ENCODE data around the gene TRIM2.
"Not testable (repeated sequence)": the region's sequence is repeated elsewhere in the genome, so short reads cannot be mapped to it uniquely, and the experiment has no call there.

TRIM2 gene

GRCh38 chr4:153204247-153204671, at the start of gene TRIM2:
TSS of gene TRIM2 (plus strand) at chr4:153204443. CDS start at chr4:153204531, 88 bp downstream.
- DNase-seq, result no peak

- no peak for DNase-seq
Measured at GRCh38 chr4:153155686-153156085, 48.6 kb upstream of the TRIM2 start.

DNA sequence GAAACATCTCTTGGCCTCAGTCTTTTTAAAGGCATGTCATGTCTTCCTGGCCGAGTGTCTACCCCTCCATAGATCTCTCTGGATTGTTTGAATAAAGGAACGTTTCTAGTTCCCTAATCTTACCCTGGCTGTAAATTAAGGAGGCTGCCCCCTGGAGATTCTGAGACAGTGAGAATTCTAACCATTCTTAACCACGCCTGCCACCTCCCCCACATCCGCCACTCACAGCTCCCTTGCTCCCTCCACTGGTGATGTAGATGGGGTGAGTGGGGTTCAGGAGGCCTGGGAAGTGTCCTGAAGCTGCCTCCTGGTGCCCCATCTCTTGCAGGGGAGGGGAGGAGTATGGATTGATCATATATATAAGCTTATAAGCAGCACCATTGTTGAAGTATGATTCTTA, 48.0 kb upstream of the TRIM2 start:
- DNase-seq, result no peak

DNA sequence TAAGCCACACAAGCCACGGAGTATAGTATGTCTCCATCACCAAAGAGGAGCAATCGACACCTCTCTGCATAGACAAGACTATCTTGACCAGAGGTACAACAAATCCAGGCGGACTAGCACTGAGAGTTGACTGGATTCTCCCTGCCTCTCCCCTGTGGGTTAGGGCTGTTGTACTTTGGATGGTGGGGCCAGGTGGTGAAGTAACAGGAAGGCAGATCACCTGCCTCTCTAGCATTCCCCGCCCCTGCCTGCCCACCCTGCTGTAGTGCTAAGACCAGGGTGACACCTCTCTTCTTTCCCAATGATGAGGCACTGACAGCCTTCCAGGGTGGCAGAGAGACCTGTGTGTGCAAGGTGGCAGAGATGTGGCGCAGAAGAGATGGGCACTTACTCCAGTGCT, 47.5 kb upstream of the TRIM2 start:
- no peak for DNase-seq

DNA sequence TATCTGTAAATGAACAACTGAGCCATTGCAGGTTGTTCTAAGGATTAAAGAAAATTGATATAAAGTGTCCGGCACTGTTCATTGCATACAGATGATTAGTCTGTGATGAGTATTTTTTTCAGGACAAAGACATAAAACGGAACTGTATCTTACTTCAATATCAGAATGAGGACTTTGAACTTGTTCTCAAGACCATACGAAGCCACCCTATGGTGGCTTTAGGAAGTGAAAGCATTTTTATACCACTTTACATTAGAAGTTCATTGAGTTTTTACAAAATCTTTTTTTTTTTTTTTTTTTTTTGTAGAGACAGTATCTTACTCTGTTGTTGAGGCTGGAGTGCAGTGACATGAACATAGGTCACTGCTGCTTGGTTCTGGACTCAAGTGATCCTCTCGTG, 45.2 kb upstream of the TRIM2 start:
- DNase-seq, result no peak

- DNase-seq, result no peak
Measured at GRCh38 chr4:153159728-153160221, 44.5 kb upstream of the TRIM2 start.

DNA sequence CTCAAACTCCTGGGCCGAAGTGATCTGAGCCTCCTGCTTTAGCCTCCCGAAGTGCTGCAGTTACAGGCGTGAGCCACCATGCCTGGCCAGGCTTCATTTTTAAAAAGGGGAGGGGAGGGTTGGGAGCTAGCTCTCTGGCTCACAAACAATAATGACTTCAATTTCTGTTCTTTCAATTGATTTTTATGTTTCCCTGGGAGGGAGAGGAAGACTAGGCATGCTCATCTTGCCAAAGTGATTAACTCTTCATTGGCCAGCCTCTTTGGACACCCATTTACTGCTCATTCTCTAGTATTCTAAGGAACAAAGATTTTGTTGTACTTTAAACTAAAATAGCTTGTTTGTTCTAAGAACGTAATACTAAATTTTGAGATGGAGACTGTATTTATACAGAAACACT, 43.4 kb upstream of the TRIM2 start:
- no peak for DNase-seq

- DNase-seq, result no peak
Measured at GRCh38 chr4:153161226-153161963, 42.8 kb upstream of the TRIM2 start.

DNA sequence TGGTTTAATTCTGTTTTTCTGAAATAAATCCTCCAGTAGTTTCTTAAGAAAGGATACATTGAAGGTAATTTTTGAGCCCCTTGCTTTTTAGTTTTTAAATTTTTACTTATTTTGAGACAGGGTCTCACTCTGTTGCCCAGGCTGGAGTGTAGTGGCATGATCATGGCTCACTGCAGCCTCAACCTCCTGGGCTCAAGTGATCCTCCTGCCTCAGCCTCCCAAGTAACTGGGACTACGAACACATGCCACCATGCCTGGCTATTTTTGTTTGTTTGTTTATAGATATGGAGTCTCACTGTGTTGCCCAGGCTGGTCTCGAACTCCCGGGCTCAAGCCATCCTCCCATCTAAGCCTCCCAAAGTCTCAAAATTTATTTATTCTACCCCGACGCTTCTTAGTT, 39.0 kb upstream of the TRIM2 start:
- not testable (repeated sequence) for DNase-seq

DNA sequence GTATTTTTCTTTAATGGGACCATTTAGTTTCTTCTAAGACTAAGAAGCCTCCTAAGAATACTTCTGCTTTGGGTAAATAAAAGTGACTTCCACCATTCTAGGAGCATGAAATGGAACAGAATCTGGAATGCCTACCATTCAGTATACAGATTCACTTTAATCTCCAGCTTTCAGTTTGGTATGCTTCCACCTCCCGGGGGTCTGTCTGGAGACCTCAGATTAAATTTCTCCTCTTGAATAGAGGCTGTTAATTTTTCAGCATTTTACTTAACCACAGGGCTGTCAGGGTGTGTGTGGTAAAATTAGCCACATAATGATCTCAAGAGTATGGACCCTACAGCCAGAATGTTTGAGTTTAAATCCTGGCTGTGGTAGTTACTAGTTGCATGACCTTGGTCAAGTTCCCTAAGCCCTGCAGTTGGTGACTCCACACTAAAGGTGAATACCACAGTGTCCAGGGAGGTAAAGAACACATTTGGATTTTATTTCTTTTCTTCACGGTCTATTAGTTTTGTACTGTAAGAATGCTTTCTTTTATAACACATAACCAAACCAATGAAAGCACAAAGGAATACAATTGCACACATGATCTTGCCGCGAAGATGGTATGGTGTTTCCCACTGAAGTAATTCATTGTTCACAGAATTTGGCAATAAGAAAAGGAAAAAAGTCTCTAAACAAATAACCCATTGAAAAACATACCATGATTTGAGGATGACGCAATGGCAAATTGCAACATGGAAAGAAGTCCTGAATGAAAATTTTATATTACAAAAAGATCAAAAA, 37.3 kb upstream of the TRIM2 start:
- DNase-seq, result no peak

- DNase-seq, result no peak
Measured at GRCh38 chr4:153169776-153170175, 34.5 kb upstream of the TRIM2 start.

DNA sequence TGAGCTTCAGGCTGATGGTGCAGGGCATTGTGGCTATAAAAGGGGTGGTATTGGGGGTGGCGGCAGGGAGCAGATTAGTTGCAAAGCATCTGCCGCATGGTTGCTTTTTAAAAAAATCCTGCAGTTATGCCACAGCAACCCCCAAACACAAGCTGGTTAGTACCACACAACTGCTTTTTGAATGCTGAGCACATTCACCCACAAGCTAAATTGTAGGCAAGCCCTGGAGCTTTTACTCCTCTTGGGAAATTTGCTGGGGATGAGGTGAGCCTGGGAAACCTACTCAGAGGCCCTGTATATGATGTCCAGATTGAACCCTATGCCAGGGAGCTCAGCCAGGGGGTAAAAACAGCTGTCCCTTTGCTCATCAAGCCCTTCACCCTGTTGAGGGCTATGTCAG, 33.8 kb upstream of the TRIM2 start:
- no peak for DNase-seq

- no peak for DNase-seq
Measured at GRCh38 chr4:153174821-153175567, 29.2 kb upstream of the TRIM2 start.

- no peak for DNase-seq
Measured at GRCh38 chr4:153176938-153177337, 27.3 kb upstream of the TRIM2 start.

DNA sequence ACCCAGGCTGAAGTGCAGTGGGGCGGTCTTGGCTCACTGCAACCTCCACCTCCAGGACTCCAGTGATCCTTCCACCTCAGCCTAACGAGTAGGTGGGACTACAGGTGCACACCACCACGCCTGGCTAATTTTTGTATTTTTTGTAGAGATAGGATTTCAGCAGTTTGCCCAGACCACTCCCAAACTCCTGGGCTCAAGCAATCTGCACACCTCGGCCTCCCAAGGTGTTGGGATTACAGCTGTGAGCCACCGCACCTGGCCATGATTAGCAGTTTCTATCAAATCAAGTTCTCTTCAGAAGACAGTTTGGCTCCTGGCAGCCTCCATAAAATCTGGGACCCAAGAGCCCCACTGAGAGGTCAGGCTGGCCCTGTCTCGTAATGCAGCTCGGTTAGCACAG, 26.4 kb upstream of the TRIM2 start:
- DNase-seq, result no peak

- no peak for DNase-seq
Measured at GRCh38 chr4:153179100-153179499, 25.1 kb upstream of the TRIM2 start.

- DNase-seq, result no peak
Measured at GRCh38 chr4:153181293-153181692, 22.9 kb upstream of the TRIM2 start.

- no peak for DNase-seq
Measured at GRCh38 chr4:153181700-153182099, 22.5 kb upstream of the TRIM2 start.

DNA sequence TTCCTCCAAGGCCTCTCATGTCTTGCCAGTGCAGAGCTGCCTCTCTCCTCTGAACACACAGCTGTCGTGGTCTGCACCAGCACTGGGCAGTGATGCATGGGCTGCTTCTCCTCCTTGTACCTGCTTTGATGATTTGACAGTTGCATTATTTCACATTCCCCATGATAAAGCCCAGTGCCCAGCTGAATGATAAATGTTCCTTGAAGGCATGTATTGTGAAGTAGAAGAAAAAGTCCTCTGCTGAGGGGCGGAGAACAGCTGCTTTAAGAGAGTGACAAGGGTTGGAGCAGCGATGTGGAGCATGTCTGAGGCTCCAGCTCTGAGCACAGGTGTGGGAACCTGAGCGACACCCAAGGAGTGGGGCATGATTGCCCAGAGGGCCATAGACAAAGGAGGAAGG, 21.1 kb upstream of the TRIM2 start:
- DNase-seq, result no peak

- DNase-seq, result no peak
Measured at GRCh38 chr4:153185331-153185852, 18.9 kb upstream of the TRIM2 start.

- no peak for DNase-seq
Measured at GRCh38 chr4:153186046-153186728, 18.1 kb upstream of the TRIM2 start.

- DNase-seq, result no peak
Measured at GRCh38 chr4:153189016-153189801, 15.0 kb upstream of the TRIM2 start.

Measured in activated effector memory CD4-positive, alpha-beta T cell treated with anti-CD3 and anti-CD28 coated beads, Interleukin-2, amount 50 U/mL, for 16 hours (primary cell).